H54 (cell line): Measurements from ENCODE around the gene SKAP1.
"Not testable (repeated sequence)": the region's sequence is repeated elsewhere in the genome, so short reads cannot be mapped to it uniquely, and the experiment has no call there.

Experiments used
- DNase-seq: peaks from one replicate; pipeline ENCODE4 v3.0.0; 2011; ENCODE audit warnings: low spot score, mixed read lengths; ENCODE audit not compliant: insufficient read length
- FAIRE-seq: peaks from 3 replicates; lab custom pipeline; 2011; peaks lifted over from hg19 to GRCh38; lab: Jason Lieb, UNC
- POLR2A ChIP-seq: IDR thresholded peaks from 2 replicates; pipeline ENCODE4 v1.6.1; 2011; ENCODE audit warnings: low read depth, mild to moderate bottlenecking, low read length

SKAP1 gene

DNA sequence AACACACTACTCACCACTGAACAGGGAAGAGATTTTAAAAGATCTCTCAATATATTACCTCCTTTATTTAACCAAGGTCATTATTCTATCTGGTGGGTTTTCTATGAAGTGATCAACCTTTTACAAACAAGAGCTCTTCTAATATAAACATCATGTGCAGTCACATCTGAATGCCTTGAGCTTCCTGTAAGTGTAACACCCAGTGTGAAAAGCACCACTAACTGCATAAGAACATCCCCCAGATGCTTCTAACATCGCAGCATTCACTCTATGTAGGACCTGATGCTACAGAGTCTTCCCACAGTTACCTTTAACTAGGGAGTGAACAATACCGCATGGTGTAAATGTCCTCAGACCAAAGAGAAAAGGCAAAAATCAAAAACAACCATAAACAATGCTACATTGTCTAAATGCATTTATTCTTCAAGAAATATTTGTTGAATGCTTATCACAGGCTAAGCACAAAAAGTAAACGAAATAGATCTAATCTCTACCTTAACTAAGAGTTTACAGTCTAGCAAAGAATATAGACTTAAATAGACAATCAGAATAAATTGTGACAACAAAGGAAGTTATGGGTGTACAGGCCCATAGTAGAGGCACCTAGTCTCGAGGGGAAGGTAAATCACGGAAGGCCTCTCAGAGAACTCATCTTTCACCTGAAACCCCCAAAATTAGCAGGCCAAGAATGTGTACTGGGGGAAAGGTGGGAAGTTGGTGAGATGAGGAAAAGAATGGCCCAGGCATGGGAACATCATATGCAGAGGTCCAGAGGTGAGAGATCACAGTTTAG is 16.2 kb downstream of the SKAP1 start:
- FAIRE-seq (no peak), DNase-seq (no peak)
- TF ChIP-seq POLR2A: no peak

DNA sequence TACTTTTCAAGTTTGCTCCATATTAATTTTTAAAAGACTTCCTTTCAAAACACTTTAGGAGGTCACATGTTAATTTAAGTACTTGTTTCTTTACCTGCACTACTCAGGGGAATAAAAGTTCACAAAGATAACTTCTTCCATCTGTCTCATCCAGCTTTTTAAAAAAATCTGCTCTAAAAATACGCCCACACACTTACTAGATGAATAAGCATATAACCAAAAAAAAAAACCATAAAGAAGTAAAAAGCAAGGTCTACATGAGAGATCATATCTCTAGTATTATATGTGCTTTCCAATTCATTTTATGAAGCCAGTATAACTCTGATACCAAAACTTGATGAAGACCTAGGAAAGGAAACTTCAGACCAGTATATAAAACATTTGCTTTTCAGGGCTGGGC is 17.2 kb downstream of the SKAP1 start:
- no peak for TF ChIP-seq POLR2A
- FAIRE-seq: no peak
- no peak for DNase-seq

DNA sequence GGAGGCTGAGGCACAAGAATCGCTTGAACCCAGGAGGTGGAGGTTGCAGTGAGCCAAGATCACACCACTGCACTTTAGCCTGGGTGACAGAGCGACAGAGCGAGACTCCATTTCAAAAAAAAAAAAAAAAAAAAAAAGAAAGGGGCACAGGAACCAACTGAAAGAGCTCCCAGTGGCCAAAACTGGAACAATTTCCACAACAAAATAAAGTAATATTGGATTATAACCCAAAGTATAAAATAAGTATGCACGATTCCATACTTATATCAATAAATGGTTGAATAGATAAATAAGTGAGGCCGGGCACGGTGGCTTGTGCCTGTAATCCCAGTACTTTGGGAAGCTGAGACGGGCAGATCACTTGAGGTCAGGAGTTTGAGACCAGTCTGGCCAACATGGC is 19.2 kb downstream of the SKAP1 start:
- not testable (repeated sequence) for DNase-seq, FAIRE-seq

DNA sequence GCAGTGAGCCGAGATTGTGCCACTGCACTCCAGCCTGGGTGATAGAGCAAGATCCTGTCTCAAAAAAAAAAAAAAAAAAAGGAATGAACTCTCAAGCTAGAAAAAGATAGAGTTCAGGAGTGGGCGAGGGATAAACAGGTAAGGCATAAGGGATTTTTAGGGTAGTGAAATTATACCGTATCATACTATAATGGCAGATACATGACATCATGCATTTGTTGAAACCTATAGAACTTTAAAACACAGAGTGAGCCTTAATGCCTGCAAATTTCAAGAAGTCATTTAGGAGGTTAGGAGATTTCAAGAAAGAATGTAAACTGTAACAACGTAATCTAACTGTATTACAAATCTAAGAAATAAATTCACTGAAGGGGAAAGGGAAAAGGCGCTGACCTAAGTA is 20.4 kb downstream of the SKAP1 start:
- TF ChIP-seq POLR2A: no peak
- FAIRE-seq: no peak
- no peak for DNase-seq

DNA sequence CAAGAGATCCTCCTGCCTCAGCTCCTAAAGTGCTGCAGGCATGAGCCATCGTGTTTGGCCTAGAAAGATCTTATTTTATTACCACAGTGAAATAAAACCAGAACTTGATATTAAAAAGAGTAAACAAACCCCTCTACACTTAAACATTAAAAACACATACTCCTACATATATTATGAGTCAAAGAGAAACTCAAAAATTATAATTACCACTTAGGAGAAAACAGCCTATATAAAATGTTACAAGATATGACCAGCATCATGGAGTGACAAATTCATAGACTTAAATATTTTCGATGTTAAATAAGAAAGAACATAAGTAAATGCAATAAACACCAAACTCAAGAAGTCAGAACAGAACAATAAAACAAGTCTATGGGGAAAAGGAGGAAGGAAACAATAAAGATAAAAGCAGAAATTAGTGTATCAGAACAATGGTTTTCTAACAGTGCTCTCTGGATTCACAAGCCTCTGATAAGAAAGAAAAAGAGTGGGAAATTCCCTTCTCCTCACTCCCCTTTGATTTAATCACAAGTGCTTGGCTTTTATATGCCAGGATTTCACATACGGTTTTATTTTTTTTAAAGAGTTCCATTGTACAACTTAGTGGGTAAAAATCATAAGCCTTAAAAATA is 23.0 kb downstream of the SKAP1 start:
- no peak for DNase-seq
- FAIRE-seq: no peak
- TF ChIP-seq POLR2A: no peak

DNA sequence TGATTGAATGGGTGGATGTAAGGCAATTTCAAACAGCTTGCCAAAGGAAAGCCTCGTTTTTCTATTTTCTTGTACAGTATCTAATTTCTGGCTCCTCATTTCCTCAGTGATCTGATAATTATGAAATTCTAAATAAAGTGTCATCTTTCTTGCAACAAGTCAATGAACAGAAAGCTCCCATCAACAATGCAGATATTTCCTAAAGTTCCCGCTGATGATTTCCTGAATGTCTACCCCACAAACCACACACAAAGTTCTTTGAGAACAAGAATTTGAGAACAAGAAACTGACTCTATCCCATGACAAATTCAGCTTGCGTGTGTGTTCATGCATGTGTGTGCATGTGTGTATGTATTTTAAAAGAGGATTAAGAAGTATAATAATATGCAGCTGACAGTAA is 35.2 kb downstream of the SKAP1 start:
- FAIRE-seq (no peak), DNase-seq (no peak)
- TF ChIP-seq POLR2A: no peak

DNA sequence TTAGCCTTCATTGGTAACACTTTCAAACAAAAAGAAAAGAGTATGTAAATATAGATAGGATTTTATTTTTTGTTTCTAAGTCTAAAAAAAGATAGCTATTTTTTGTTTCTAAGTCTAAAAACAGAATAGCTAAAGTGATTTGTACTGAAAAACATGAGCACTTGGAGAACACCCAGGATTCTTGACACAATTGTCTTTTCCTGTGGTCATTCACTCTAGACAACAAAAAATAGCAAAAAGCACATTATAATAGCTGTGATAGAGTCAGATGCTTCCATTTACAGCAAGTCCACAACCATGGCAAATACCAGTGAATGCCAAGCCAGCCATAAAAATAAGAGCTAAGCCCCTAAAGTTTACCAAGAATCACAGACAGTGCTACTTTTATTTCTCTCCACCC is 36.7 kb downstream of the SKAP1 start:
- TF ChIP-seq POLR2A: no peak
- DNase-seq (no peak), FAIRE-seq (no peak)

DNA sequence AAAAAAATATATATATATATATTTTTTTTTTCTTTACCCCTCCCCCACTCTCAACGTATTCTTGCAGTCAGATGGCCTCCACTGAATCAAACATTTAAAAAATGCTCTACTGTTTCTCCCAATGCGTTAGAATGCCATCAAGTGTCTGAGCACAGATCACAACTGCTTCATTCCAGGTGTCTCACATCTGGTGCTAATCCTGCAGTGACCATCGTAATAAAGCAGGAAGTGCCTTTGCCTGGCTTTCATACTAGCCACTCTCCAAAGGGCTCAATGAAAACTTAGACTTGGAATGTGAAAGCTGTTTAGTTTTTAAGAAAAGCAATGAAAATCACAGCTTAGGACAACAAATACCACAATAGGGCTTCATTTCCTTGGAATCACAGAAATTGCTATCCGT is 37.2 kb downstream of the SKAP1 start:
- TF ChIP-seq POLR2A: no peak
- FAIRE-seq: peak; percentile 55
- DNase-seq: no peak

DNA sequence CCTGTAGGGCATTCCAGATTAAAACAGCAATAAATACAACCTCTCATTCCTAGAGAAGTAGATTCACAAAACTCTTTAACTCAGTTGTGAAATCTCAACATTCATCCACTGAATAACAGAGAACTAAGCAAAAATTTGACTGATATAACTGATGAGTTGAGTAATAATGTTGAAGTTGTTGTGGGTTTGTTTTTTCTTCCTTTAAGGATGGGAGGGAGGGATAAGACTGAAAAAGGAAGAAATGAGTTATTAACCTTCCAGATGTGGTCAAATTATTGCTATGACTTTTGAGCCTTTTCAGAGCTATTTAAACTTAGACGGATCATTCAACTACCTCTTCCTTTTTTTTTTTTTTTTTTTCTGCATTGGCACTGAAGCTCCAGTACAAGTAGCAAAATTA is 38.6 kb downstream of the SKAP1 start:
- peak; percentile 45 for FAIRE-seq
- DNase-seq: no peak
- no peak for TF ChIP-seq POLR2A

DNA sequence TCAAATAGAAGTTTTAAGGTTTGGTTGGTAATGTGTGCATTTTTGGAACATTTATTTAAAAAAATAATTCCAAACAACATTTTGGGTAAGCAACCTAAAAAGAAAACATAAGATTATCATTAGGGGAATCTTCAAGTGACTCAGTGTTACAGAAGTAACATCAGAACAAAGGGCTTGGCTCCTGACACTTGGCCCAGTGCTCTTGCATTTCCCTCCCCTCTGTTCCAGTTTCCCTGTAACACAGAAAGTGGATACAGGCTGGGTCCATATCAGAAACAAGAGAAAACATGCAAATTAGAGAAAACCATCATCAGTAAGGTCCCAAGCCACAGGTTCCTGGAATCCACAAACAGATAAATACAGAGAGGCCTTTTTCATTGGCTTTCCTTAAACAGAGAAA is 40.1 kb downstream of the SKAP1 start:
- no peak for FAIRE-seq
- no peak for DNase-seq
- no peak for TF ChIP-seq POLR2A

DNA sequence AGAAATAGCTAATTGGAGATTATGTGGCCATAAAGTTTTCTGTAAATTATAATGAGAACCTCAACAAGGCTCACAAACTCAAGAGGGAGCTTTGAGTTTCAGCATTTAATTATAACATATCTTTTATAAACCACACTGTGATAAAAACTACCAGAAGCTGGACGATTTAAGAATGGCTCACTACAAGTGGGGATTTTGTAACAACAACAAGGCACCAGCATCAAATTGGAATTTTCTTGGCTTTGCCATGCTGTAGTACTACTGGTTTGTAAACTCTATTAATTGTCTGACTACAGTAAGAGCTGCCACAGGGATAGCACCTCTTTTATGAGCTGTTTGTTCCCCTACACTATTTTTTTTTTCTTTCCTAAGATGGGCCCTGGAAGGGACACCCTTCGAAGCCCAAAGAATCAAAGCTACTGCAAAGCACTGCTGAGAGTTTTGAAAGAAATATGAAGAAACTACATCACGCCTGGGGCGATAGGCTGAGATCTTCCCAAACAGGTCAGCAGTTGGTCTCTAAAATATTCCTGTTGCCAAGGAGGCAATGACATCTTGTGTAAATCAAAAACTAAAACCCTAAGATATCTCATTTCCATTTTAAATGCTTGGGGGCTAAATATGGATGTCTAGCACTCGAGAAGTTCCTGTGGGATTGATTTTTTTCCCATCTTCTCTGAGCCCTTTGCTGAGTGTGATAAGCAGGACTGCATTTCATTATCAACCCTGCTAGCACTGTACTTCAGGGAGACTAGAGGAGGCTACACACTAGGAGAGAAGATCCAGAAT is 40.9 kb downstream of the SKAP1 start:
- TF ChIP-seq POLR2A: no peak
- no peak for DNase-seq
- no peak for FAIRE-seq

DNA sequence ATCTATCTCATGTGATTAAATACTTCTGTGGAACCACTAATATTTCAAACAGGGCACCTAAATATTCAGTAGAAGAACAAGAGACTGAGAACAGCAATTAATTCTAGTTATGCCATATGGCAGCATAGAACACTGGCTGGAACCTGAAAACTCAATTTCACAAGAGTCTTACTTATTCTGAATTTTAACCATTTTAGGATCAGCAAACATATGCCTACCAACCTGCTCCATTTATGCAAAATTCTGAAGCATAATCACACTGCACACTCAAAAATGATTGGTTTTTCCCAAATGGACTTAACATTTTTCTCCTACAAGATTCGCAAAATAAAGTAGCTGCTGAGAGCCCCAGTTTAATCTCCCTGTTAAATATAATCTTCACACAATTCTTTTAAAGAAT is 43.2 kb downstream of the SKAP1 start:
- FAIRE-seq: peak; percentile 20
- no peak for TF ChIP-seq POLR2A
- DNase-seq: no peak

DNA sequence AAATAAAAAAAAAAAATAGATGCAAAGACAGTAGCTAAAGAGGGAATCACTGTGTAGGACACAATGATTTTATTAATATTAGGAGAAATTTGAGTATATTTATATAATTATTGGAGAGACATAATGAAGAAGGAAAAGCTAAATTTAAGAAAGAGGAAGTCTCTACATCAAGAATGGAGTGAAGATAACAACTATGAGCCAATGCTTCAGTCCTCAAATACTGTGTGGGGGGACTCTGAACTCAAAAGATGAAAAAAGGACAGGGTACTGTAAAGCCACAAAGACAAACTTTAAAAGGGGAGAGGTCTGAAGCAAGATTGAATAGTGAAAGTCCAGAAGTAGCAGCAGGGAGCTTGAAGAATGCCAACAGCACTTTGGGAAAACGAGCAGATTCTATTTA is 44.7 kb downstream of the SKAP1 start:
- DNase-seq (no peak), FAIRE-seq (no peak)
- no peak for TF ChIP-seq POLR2A

DNA sequence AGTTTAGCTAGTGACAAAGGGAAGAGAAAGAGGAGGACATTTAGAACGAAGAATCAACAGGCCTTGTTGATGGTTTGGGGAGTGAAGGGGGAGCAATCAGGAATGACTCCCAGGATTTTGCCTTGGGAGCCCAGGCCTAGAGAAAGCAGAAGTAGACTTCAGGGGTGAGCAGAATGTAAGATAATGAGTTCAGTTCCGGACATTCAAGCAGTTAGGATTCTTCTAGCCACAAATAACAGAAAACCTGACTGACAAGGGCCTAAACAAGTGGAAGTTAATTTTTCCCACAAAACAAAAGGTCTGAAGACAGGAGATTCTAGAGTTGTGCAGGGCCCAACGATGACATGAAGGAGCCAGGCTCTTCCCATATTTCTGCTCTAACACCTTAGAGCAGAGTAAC is 45.9 kb downstream of the SKAP1 start:
- FAIRE-seq (no peak), DNase-seq (no peak)
- no peak for TF ChIP-seq POLR2A
